ENCODE results near the gene ZNF532.
"Not testable (repeated sequence)": the region's sequence is repeated elsewhere in the genome, so short reads cannot be mapped to it uniquely, and the experiment has no call there.

The ZNF532 gene

DNA sequence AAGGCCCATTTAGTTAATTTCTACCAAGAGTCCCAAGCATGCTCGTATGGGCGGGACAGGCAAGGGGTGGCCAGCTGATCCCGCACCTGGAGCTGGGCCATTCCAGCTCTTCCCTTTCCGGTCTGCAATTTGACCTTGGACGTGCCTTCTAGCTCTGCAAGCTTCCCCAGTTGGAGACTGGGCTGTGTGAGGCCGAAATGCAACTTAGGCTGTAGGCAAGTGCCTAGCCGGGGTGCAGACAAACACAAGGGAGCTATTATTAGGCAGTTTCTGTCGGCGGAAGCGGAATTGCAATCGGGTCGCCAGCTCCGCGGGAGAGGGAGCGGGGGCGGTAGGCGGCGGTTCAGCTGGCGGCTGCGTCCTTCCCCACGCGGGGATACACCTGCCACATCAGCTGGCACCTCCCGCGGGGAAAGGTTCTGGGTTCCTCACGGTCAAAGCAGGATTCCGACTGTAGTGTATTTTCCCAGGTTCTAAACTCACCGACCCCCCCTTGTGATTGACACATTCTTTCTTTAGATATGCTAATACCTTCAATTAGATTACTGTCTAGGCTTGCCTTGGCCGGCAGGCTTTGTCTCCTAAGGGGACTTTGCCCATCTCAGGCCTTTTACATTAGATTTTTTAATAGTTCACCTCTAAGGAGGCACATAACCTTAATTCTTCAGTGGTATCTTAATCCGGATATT lies 17.1 kb upstream of the ZNF532 start:
- DNase-seq (ENCODE audit: low spot score), result no peak

DNA sequence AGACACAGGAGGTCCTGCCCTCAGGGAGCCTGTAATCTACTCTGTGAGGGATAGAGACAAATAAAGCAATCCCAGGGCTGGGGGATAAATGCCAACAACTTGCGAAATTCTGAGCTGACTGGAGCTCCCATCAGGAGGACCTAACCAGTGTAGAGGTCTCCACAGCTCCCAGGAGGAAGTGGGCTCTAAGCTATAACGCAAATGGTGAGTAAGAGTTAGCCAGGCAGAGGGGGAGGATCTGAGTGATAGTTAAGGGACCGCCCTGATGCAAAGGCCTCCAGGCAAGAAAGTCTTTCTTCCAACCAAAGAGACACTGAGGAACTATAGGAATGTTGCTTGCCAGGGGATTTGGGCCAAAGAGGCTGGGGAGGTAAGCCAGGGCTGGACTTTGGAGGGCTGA lies 16.0 kb upstream of the ZNF532 start:
- no peak for DNase-seq (ENCODE audit: low spot score)

DNA sequence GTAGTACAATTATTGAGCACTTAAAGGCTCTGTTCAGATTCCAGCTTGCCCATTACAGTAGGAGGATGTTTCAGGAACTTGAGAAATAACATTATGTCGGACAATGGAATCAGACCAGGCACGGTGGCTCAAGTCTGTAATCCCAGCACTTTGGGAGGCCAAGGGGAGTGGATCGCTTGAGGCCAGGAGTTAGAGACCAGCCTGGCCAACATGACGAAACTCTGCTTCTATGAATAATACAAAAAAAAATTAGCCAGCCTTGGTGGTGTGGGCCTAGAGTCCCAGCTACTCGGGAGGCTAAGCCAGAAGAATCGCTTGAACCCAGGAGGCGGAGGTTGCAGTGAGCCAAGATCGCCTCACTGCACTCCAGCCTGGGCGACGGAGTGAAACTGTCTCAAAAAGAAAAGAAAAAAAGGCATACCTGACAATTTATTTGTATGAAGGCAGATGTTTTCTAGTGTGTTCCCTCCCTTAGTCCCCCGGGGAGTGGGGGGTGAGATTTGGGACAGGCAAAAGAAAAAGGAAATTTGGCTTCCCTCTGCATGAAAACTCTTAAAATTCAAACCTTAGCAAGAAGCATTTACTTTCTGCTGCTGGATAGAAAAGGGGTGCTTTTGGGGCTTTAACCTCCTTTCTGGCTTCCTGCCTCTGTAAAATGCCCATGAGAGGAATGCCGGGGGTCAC lies 13.7 kb upstream of the ZNF532 start:
- no peak for DNase-seq (ENCODE audit: low spot score)

DNA sequence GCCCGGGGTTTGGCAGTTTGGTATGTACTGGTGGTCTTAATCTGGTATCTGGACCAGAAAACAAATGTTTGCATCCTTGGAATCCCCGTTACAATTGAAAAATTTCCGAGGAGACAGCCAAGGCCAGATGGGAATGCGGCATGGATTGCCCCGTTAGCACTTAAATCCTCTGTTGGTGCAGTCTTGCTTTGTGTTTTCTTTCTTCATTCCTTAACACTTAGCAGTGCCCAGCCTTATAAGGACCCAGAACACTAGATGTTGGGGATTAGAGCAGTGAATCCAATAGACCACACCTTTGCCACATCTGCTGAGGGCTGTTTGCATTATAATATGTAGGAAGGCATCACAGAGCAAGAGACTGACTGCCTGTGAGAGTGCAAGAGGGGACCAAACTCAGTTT lies 12.8 kb upstream of the ZNF532 start:
- DNase-seq (ENCODE audit: low spot score), result no peak

DNA sequence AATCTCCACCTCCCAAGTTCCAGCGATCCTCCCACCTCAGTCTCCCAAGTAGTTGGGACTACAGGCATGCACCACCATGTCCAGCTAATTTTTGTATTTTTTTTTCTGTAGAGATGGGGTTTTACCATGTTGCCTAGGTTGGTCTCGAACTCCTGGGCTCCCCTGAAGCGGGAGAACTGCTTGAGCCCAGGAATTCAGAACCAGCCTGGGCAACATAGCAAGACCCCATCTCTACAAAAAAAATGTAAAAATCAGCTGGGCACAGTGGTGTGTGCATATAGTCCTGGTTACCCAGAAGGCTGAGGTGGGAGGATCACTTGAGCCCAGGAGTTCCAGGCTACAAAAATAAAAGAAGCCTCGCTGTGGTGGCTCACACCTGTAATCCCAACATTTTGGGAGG lies 12.0 kb upstream of the ZNF532 start:
- no peak for DNase-seq (ENCODE audit: low spot score)

DNA sequence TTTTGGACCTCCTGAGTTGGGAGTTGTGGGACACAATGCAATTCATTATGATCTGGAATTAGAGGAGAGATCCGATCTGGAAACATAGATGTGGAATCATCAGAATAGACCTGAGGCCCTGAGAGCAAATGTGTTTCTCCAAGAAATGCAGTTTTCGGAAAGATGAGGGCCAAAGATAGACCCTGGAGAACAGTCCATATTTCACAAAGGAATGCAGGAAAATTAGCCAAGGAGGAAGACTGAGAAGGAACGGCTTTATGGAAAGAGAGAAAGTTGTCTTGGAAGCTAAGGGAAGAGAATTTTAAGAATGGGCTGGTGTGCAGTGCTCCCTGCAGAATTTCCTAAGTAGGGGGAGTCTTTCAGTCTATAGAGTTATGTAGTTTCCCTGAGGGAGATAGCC lies 11.1 kb upstream of the ZNF532 start:
- no peak for DNase-seq (ENCODE audit: low spot score)

DNA sequence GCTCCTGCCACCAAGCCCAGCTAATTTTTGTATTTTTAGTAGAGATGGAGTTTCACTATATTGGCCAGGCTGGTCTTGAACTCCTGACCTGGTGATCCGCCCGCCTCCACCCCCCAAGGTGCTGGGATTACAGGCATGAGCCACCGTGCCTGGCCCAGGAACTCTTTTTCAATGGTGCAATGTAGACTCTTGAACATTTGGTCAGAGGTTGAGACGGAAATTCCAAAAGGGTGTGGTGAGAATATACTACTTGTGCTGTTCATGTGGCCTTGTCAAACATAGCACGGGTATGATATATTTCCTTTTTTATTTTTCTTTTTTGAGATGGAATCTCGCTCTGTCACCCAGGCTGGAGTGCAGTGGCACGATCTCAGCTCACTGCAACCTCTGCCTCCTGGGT lies 9.2 kb upstream of the ZNF532 start:
- not testable (repeated sequence) for DNase-seq (ENCODE audit: low spot score)

DNA sequence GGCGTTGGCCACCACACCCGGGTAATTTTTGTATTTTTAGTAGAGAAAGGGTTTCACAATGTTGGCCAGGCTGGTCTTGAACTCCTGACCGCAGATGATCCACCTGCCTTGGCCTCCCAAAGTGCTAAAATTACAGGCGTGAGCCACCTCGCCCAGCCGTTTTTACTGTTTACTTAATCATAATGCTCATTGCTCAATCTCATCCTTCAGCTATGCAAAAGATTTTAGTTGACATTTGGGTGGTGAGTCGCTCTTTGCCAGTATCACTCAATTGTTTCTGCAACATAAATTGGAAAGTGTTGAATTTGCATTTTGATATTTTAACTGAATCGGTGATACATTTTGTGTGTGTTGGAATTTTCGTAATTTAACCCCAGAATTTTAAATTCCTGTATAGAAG lies 7.8 kb upstream of the ZNF532 start:
- DNase-seq (ENCODE audit: low spot score), result peak; percentile 9

DNA sequence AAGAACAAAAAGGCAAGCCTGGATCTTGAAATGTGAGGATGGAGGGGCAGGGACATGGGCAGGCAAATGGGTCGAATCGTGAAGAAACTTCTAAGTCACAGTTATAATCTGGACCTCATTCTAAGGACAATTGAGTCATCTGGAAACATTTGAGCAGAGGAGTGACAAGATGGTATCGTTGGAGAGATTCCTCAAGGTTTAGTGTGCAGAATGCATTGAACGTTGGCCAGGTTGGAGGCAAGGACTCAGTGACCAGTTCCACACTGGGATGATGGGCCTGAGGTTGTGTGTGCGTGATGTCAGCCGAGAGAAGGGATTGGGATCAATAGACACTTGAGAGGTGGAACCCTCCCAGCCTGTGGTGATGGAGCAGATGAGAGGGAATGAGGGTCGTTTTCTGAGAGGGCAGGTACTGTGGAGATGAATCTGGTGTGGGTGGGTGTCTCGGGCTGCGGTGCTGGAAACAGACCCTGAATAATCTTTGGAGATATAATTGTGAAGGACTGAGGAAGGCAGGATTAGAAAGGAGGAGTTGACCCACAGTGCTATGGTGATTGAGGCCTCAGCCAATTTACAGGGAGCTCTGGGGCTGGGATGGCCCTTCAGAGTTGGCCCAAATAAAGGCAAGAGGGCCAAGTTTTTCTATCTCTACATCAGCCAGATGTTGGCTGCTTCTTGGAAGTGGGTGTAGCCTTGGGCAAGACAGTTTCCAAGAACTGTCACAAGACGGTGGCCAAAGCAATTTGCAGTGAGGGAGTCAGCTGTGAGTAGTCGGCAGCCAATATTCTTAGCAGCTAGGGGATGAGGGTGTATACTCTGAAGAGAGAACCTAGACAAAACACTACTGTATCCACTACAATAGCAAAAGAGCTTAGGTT lies 5.8 kb upstream of the ZNF532 start:
- DNase-seq (ENCODE audit: low spot score), result no peak

DNA sequence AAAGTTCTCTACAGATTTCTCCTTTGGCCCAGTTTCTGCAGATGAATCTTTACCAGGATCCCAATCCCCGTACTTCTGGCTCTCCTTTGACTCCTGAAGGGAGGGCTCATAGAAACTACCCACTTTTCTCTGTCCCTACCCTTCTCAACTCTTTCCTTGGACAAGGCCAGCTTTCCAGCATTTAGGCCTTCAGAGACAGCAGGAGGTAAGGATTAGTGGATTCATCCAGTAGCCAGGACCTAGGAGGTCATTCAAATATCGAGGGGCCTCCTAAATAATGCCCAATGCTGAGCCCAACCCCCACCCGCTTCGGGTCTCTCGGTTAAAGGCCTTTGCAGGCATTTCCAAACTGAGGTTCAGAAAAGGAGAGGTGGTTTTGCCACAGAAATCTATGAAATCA lies 4.8 kb upstream of the ZNF532 start:
- no peak for DNase-seq (ENCODE audit: low spot score)

DNA sequence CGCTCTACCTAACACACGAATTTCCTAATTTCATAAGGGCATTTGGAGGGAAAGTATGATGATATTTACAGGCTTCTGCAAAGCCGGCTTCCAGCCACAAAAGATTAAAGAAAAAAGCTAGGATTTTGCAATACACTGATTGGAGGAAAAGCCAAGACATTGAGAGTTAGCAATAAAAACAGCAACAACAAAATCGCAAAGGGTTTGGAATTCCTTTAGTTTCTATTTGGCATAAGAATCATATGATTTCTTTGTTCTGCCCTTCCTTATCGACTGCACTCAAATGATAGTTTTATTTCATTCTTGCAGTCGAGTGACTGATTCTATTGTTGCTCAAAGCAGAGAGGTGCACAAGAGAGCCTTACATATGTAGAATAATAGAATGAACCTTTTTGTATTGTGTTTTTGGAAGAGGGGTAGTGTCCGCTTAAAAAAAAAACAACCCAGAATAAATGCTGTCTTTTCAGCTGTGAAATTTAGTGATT lies 3.9 kb upstream of the ZNF532 start:
- no peak for DNase-seq (ENCODE audit: low spot score)

DNA sequence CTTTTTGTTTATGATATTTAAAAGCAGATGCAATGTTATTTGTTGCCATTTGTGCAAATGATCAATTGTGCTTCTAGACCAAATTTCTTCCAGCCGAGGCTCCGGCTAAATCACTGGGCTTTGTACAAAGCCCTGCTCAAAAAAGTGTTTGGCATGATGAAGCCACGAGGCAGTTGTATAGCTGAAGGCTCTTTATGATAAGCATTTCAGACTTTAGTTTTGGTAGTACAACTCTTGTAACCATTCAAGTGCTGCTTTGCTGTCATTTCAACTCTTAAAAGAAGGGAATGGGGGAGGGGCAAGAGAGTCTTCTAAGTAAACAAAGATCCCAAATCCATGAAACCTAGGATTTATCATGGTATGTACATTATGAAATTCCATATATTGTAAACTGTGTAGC lies 3.3 kb upstream of the ZNF532 start:
- DNase-seq (ENCODE audit: low spot score), result no peak

DNA sequence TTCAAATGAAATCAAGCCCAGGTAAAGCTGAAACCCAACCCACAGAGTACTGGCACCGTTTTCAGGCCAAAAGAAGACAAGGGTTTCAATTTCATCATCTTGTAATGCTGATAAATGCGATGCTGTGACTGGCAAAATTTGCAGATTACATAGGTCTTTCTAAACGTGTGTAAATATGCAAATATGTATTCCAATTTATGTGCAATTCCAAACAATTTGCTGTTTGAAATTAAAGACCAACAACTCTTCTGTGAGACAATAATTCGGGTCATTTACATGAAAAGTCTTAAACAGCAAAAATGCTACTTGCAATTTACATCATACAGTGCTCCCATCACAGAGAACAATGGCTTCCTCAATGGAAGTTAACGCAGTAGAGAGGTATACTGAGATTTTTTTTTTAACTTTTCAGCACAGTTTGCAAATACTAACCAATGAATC lies 2.8 kb upstream of the ZNF532 start:
- no peak for DNase-seq (ENCODE audit: low spot score)

DNA sequence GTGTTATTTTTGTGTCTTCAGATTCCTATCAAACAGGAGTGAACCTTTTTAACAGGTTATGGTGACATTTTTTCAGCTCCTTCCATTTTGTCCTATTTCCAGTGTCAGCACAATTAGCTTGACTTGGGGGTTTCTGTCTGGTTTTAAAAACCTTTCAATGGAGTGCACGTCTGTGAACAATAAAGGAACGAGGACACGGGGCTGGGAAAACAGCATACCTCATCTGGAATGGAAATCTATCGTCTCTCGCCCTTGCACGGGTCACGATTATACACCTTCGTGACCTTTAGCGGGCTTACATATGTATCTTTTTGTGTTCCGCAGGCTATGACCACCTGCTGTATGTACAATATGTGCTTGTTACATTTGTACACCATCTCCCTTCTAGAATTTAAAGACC lies 2.3 kb upstream of the ZNF532 start:
- DNase-seq (ENCODE audit: low spot score), result no peak

DNA sequence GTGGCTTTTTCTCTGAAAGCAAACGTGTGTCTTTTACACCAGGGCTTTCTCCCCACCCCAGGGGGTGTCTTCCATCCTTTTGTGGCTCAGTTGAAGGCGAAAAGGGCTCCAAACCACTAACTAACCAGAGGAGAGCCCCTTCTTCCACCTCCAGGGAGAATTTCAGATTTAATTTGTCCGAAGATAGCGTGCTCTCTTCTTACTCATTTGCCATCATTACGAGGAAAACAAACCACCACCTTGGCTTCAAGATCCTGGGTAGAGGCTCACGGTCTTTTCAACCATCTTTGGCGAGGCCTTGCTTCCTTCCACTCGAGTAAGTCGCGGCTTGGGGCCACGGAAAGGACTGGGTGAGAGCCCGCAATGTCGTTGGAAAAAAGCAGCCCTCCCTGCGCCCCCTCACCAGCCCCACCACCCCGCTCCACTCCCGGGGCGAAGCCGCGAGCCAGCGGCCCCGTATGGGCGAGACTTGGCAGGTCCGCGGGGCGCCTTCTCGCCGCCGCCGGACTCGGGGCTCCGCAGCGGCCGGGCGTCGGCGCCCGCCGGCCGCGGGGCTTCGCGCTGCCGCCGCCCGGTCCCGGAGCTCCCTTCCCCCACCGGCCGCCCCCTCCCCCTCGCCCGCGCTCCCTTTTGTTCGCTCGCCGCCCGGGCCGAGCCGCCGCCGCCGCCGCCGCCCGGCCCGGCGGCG lies 1.7 kb upstream of the ZNF532 start:
- peak; percentile 35 for DNase-seq (ENCODE audit: low spot score)

DNA sequence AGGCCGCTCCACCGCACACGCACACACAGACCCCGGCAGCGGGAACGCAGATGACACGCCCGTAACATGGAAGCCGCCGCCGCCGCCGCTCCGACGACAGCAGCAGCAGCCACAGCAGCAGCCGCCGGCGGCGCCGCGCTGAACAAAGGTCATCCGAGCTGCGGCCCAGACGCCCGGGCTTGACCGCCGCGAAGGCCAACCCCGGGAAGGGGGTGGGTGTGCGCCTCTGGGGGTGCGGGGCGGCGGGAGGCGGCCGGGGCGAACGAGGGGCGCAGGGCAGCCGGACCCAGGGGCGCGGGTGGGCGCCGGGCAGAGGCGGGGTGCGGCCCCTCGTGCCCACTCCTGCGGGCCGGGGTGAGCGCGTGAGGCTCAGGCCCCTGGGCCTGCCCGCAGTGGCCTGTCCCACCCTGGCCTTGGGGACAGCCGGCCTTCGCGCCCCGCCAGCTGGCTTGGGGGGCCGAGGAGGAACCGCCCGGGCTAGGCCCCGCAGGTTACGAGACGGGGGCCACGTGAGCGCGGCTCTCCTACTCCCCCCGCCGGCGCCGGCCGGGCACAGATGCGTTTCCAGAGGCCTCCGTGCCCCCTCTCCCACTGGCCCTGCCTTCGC lies 1.0 kb upstream of the ZNF532 start:
- peak; percentile 49 for DNase-seq (ENCODE audit: low spot score)

DNA sequence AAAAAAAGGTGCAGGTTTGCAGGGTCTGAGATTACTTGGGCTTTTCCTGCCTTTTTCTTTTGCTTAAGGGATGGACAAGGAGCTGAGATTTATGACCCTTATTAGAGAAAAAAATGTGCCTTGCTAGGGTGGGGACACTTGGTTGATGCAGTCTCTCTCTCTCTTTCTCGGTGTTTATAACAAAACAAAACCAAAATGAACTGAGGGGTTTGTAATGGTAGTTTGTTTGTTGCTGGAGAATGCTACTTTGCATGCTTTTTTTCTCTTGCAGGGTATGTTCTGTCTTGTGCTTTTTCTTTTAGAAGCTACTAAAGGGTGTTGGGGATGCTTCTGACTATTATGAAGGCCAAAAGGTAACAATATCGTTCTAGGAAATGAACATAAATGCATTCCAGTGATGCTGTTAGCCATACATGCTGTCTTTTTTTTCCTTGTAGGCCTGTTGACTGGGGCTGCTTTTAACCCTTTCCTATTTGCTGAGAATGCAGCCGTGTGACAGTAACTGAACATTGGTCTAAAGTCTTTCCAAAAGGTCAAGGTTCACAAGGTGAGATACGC lies 435 bp downstream of the ZNF532 start:
- DNase-seq (ENCODE audit: low spot score), result no peak

DNA sequence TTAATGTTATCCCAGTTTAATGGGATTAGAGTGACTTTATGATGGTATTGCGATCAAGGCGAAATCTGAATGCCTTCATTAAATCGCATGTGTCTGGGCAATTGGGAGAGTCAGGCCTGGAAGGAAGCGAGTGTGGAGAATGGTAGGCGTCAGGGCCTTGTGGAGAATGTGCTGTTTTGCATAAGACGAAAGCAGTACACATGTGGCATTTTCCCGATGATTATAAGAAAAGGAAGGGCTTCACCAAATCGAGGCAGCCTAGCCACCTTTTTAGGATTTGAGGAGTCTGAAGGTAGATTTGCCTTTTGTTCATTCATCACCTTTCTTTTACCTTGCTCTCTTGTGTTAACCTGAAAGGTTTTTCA lies 1.0 kb downstream of the ZNF532 start:
- DNase-seq (ENCODE audit: low spot score), result no peak

DNA sequence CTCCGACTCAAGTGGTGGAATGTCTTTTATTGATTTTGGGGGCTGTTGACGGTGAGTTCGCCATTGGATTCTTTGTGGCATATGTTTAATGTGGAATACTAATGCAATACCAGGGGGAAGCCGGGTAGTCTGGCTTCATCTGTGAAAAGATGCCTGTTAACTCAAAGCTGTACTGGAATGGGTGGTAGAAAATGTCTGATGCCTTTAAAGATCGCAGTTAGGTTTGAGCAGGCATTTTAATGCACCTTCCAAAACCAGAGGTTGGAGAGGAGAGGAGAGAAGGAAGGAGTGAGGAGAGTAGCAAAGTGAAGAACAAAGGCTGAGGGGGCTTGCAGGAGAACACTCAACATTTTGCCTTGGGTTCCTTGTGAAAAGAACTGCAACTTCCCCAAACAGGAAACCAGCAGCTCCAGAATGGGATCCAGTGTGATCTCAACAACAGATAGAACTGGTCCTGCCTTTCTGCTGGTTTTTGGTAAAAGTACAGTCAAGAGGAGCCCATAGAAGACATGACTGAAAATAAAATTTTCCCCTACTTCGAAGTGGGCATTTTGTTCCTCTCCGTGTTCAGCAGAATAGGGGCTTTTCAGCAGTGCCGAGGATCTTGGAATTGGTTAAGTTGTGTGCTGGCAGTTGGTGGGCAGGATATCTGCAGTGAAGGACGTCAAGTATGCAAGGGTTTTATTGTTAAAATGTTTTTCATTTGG lies 1.5 kb downstream of the ZNF532 start:
- no peak for DNase-seq (ENCODE audit: low spot score)

DNA sequence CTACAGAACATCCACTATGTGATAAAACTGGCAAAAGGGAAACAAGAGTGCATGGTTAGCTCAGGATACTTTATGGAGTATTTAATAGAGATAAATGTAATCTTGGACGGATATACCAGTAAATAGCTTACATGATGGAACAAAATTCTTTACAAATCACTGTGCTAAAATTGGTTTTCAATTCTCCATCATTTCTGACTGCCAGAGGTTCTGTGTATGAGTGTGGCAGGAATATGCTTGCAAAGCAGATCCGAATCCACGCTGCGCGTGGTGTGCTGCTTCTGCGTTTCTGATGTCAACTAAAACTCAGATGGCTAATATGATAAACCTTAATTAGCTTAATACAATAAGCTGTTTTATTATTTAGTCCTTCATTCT lies 2.1 kb downstream of the ZNF532 start:
- DNase-seq (ENCODE audit: low spot score), result no peak
